ENCODE data around the gene SMIM14. TPM values are rescaled to one million over a fixed set of nuclear protein-coding genes. Genes with fewer than 3 reads are reported as not detected.
"Not testable (repeated sequence)": the region's sequence is repeated elsewhere in the genome, so short reads cannot be mapped to it uniquely, and the experiment has no call there.

Gene SMIM14
- total RNA-seq, 1 experiment from 2014 or later = 1.8 TPM

GRCh38 chr4:39502664-39503035, 136.0 kb downstream of the SMIM14 start:
- not testable (repeated sequence) for DNase-seq (ENCODE audit: low read depth)

GRCh38 chr4:39502019-39502663, 136.5 kb downstream of the SMIM14 start:
- peak; percentile 40 for DNase-seq (ENCODE audit: low read depth)

- no peak for DNase-seq (ENCODE audit: low read depth)
These were observed 140.0 kb downstream of the SMIM14 start for GRCh38 chr4:39498727-39499020.

GRCh38 chr4:39497909-39498726, 140.5 kb downstream of the SMIM14 start:
- DNase-seq (ENCODE audit: low read depth) = no peak

Small RNA genes within 50 kb of the gene (small RNA-seq; reads per million reads assigned to genes)
- gene RNU7-11P = not detected

Other genes with a start within 250 kb of the SMIM14 start
- gene KLB, start 231.9 kb downstream of the SMIM14 start, total RNA-seq (2014; rRNA removed; shearing (Covaris generic)) = not detected in 2 replicates
- 1,343 and 2,018 TPM in 2 replicates for gene RPL9, start 179.9 kb downstream of the SMIM14 start, total RNA-seq (2014; rRNA removed; shearing (Covaris generic))
- 17.4 and 18.4 TPM in 2 replicates for gene LIAS, start 179.8 kb downstream of the SMIM14 start, total RNA-seq (2014; rRNA removed; shearing (Covaris generic))
- 23.5 and 25.1 TPM in 2 replicates for gene UGDH, start 111.4 kb downstream of the SMIM14 start, total RNA-seq (2014; rRNA removed; shearing (Covaris generic))
- gene UBE2K, start 59.3 kb upstream of the SMIM14 start, total RNA-seq (2014; rRNA removed; shearing (Covaris generic)) = 26.9 and 102 TPM in 2 replicates

Data from HT1080 (cell line).